WTC11 (cell line): ENCODE data around the gene GPA33. TPM values are rescaled to one million over a fixed set of nuclear protein-coding genes. Genes with fewer than 3 reads are reported as not detected.

ENCODE experiments used
- ATAC-seq: fragments of 200-7000 bp; cut with Tn5 transposase; 2 replicates; pipeline ENCODE4 v1.10.0; 2021; ENCODE audit warnings: mild to moderate bottlenecking, moderate library complexity
- CTCF ChIA-PET: fragments of 300-600 bp; sonication (Branson Sonifier 250); formaldehyde crosslinking; loops from one replicate; lab custom pipeline; 2021; ENCODE audit warnings: antibody characterized with exemption; lab: Charles Lee
- POLR2A ChIA-PET: fragments of 350-600 bp; sonication (Branson Sonifier 250); formaldehyde crosslinking; loops from one replicate; lab custom pipeline; 2021; ENCODE audit warnings: antibody characterized with exemption; lab: Charles Lee
- DNase-seq: peaks from one replicate; pipeline ENCODE4 v3.0.0; 2021; ENCODE audit warnings: low spot score
- H3K27ac Mint-ChIP-seq: 2 replicates; pipeline ENCODE4 v1.8.0; 2021; ENCODE audit warnings: mixed read lengths
- H3K27me3 Mint-ChIP-seq: 2 replicates; pipeline ENCODE4 v1.8.0; 2021; ENCODE audit warnings: low read depth, mild to moderate bottlenecking, moderate library complexity, mixed read lengths
- H3K36me3 Mint-ChIP-seq: 2 replicates; pipeline ENCODE4 v1.8.0; 2021; ENCODE audit warnings: mixed read lengths
- H3K4me1 Mint-ChIP-seq: 2 replicates; pipeline ENCODE4 v1.8.0; 2022; ENCODE audit warnings: mixed read lengths
- H3K4me3 Mint-ChIP-seq: 2 replicates; pipeline ENCODE4 v1.8.0; 2021; ENCODE audit warnings: mild to moderate bottlenecking, moderate library complexity, mixed read lengths
- H3K9me3 Mint-ChIP-seq: 2 replicates; pipeline ENCODE4 v1.8.0; 2021; ENCODE audit warnings: mixed read lengths
- CBFB ChIP-seq: sonication (generic); formaldehyde crosslinking; IDR thresholded peaks from 2 replicates; pipeline ENCODE4 v1.8.1; 2022; ENCODE audit warnings: mild to moderate bottlenecking, low read depth, missing genetic modification reagents
- CREB1 ChIP-seq: sonication (generic); formaldehyde crosslinking; IDR thresholded peaks from 2 replicates; pipeline ENCODE4 v1.8.0; 2023; ENCODE audit warnings: mild to moderate bottlenecking, missing genetic modification reagents
- CTCF ChIP-seq: fragments of 200-600 bp; IDR thresholded peaks from 2 replicates; pipeline ENCODE4 v1.8.0; 2022; ENCODE audit warnings: antibody characterized with exemption
- ESRRA ChIP-seq: sonication (generic); formaldehyde crosslinking; IDR thresholded peaks from 2 replicates; pipeline ENCODE4 v1.8.1; 2022; ENCODE audit warnings: mild to moderate bottlenecking, missing genetic modification reagents, borderline replicate concordance
- FOXK1 ChIP-seq: sonication (generic); formaldehyde crosslinking; IDR thresholded peaks from 2 replicates; pipeline ENCODE4 v1.8.0; 2022; ENCODE audit warnings: mild to moderate bottlenecking, moderate library complexity, missing genetic modification reagents
- GTF2I ChIP-seq: fragments of 250-450 bp; sonication (Bioruptor Pico); conservative IDR thresholded peaks from 2 replicates; pipeline ENCODE4 v1.4.0; 2021; ENCODE audit warnings: mild to moderate bottlenecking
- MAX ChIP-seq: sonication (generic); formaldehyde crosslinking; IDR thresholded peaks from 2 replicates; pipeline ENCODE4 v1.8.0; 2022; ENCODE audit warnings: mild to moderate bottlenecking, missing genetic modification reagents
- MYBL2 ChIP-seq: sonication (generic); formaldehyde crosslinking; IDR thresholded peaks from 2 replicates; pipeline ENCODE4 v1.8.1; 2023; ENCODE audit warnings: mild to moderate bottlenecking, moderate library complexity, missing genetic modification reagents
- NR1H2 ChIP-seq: sonication (generic); formaldehyde crosslinking; IDR thresholded peaks from 2 replicates; pipeline ENCODE4 v1.9.0; 2021; ENCODE audit warnings: mild to moderate bottlenecking, moderate library complexity, missing genetic modification reagents
- PRDM15 ChIP-seq: sonication (generic); formaldehyde crosslinking; IDR thresholded peaks from 2 replicates; pipeline ENCODE4 v1.8.0; 2022; ENCODE audit warnings: missing genetic modification reagents
- STAT6 ChIP-seq: sonication (generic); formaldehyde crosslinking; conservative IDR thresholded peaks from 2 replicates; pipeline ENCODE4 v1.8.1; 2023; ENCODE audit warnings: mild to moderate bottlenecking, low read depth, missing genetic modification reagents, moderate library complexity
- TCF7 ChIP-seq: sonication (generic); formaldehyde crosslinking; IDR thresholded peaks from 2 replicates; pipeline ENCODE4 v1.8.0; 2022; ENCODE audit warnings: mild to moderate bottlenecking, low read depth, missing genetic modification reagents, moderate library complexity
- TEAD1 ChIP-seq: sonication (generic); formaldehyde crosslinking; IDR thresholded peaks from 2 replicates; pipeline ENCODE4 v1.8.0; 2022; ENCODE audit warnings: mild to moderate bottlenecking, missing genetic modification reagents
- TEAD4 ChIP-seq: sonication (generic); formaldehyde crosslinking; IDR thresholded peaks from 2 replicates; pipeline ENCODE4 v1.8.0; 2022; ENCODE audit warnings: mild to moderate bottlenecking, missing genetic modification reagents
- total RNA-seq: library from RNA; stranded (reverse); gene quantifications from 3 replicates; pipeline ENCODE4 v1.2.3, GENCODE V29; 2021
- TF ChIP-seq, protein P1 (sequence below): sonication (generic); formaldehyde crosslinking; IDR thresholded peaks from 2 replicates; pipeline ENCODE4 v1.8.0; 2023; ENCODE audit warnings: missing genetic modification reagents
- TF ChIP-seq, protein P2 (sequence below): sonication (generic); formaldehyde crosslinking; IDR thresholded peaks from 2 replicates; pipeline ENCODE4 v1.8.1; 2022; ENCODE audit warnings: mild to moderate bottlenecking, missing genetic modification reagents, moderate library complexity, borderline replicate concordance
- TF ChIP-seq, protein P3 (sequence below): sonication (generic); formaldehyde crosslinking; IDR thresholded peaks from 2 replicates; pipeline ENCODE4 v1.8.1; 2022; ENCODE audit warnings: mild to moderate bottlenecking, moderate library complexity, missing genetic modification reagents
- TF ChIP-seq, protein P4 (sequence below): sonication (generic); formaldehyde crosslinking; IDR thresholded peaks from 2 replicates; pipeline ENCODE4 v1.8.1; 2023; ENCODE audit warnings: mild to moderate bottlenecking, missing genetic modification reagents, moderate library complexity

Gene GPA33
- total RNA-seq, 1 experiment from 2014 or later: 0.63 TPM

GRCh38 chr1:167054531-167054930 is 35.6 kb downstream of the GPA33 start (continued):
- TF ChIP-seq, protein P1, sequence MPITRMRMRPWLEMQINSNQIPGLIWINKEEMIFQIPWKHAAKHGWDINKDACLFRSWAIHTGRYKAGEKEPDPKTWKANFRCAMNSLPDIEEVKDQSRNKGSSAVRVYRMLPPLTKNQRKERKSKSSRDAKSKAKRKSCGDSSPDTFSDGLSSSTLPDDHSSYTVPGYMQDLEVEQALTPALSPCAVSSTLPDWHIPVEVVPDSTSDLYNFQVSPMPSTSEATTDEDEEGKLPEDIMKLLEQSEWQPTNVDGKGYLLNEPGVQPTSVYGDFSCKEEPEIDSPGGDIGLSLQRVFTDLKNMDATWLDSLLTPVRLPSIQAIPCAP (CRISPR knock-in tag): no peak

DNA sequence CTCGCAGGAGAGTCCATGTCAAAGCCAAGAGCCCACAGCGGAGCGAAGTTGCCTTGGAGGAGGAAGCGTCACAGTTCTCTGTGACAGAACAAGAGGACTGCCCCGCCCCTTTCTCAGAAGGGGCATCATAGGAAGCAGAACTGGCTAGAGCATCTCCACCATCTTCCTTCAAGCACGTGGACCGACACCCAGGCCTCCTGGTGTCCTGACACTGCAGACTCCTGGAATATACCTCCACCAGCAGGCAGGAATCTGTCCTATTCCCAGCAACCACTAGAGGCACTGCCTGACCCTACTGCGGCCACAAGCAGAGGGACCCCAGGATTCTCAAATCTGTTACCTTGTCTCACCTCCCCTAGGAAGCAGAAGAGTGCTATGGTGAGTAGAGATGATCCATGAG is 37.8 kb downstream of the GPA33 start:
- Mint-ChIP-seq H3K9me3 (0 out of 2 replicates have a peak, but pooled peaks cover 2% of the 10 kb centered on the region), H3K4me1 (0 out of 2 replicates have a peak, but pooled peaks cover 3% of the 10 kb centered on the region), H3K4me3 (no peak overlapping the region), H3K36me3 (no peaks in the 10 kb centered on the region), H3K27ac (no peak overlapping the region), H3K27me3 (peaks cover 4% of the 10 kb centered on the region; the same call in 1 of the 2 replicates)
- TF ChIP-seq CTCF: peak; percentile 64
- TF ChIP-seq, protein P2, sequence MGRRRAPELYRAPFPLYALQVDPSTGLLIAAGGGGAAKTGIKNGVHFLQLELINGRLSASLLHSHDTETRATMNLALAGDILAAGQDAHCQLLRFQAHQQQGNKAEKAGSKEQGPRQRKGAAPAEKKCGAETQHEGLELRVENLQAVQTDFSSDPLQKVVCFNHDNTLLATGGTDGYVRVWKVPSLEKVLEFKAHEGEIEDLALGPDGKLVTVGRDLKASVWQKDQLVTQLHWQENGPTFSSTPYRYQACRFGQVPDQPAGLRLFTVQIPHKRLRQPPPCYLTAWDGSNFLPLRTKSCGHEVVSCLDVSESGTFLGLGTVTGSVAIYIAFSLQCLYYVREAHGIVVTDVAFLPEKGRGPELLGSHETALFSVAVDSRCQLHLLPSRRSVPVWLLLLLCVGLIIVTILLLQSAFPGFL (CRISPR knock-in tag): no peak
- TF ChIP-seq MAX (CRISPR knock-in tag): peak; percentile 56; the same call in 1 of the 2 replicates
- TF ChIP-seq TEAD1 (CRISPR knock-in tag): 0 out of 2 replicates have a peak, but pooled peaks have one; percentile 30
- CTCF ChIA-PET: interaction anchor here (1.2 to 11.5 kb wide), 3 partner anchors 9 to 141 kb away, joined by 4 to 400 read pairs (median 7); no protein-coding TSS in a partner anchor
- ATAC-seq: peak; percentile 92
- POLR2A ChIA-PET: no interaction called here
- peak; percentile 67 for DNase-seq

GRCh38 chr1:167051907-167052306 is 38.3 kb downstream of the GPA33 start:
- Mint-ChIP-seq H3K36me3 (no peaks in the 10 kb centered on the region), H3K27me3 (peaks cover 4% of the 10 kb centered on the region), H3K9me3 (0 out of 2 replicates have a peak, but pooled peaks cover 4% of the 10 kb centered on the region), H3K27ac (no peak overlapping the region), H3K4me1 (0 out of 2 replicates have a peak, but pooled peaks cover 3% of the 10 kb centered on the region), H3K4me3 (no peak overlapping the region)
- DNase-seq (no peak), ATAC-seq (no peak)
- ChIA-PET POLR2A (no interaction called here), CTCF (interaction anchor here (11.5 kb wide), 1 partner anchor 141 kb away, joined by 400 read pairs; no protein-coding TSS in a partner anchor)
- TF ChIP-seq TEAD1 (CRISPR knock-in tag) (no peak), CREB1 (no peak), FOXK1 (CRISPR knock-in tag) (no peak), TEAD4 (CRISPR knock-in tag) (no peak), MYBL2 (CRISPR knock-in tag) (no peak), PRDM15 (CRISPR knock-in tag) (no peak), GTF2I (CRISPR knock-in tag) (no peak), CBFB (no peak), ESRRA (no peak), STAT6 (CRISPR knock-in tag) (no peak), TCF7 (no peak), NR1H2 (CRISPR knock-in tag) (no peak)
- TF ChIP-seq, protein P3, sequence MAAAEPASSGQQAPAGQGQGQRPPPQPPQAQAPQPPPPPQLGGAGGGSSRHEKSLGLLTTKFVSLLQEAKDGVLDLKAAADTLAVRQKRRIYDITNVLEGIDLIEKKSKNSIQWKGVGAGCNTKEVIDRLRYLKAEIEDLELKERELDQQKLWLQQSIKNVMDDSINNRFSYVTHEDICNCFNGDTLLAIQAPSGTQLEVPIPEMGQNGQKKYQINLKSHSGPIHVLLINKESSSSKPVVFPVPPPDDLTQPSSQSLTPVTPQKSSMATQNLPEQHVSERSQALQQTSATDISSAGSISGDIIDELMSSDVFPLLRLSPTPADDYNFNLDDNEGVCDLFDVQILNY: no peak
- TF ChIP-seq, protein P4, sequence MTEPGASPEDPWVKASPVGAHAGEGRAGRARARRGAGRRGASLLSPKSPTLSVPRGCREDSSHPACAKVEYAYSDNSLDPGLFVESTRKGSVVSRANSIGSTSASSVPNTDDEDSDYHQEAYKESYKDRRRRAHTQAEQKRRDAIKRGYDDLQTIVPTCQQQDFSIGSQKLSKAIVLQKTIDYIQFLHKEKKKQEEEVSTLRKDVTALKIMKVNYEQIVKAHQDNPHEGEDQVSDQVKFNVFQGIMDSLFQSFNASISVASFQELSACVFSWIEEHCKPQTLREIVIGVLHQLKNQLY (CRISPR knock-in tag): no peak
